Effector memory CD4-positive, alpha-beta T cell (primary cell): ENCODE measurements around the gene ESR1.
"Not testable (repeated sequence)": the region's sequence is repeated elsewhere in the genome, so short reads cannot be mapped to it uniquely, and the experiment has no call there.

Experiments used
- DNase-seq, 3 donors: peaks; one replicate each; pipeline ENCODE4 v3.0.0-alpha.2; 2020
- H3K27ac ChIP-seq: 2 replicates; pipeline ENCODE4 v1.7.0; 2013; ENCODE audit warnings: mild to moderate bottlenecking, low read length, moderate library complexity; ENCODE audit not compliant: insufficient read depth, poor library complexity, severe bottlenecking
- H3K27me3 ChIP-seq: replicated peaks from 2 replicates; pipeline ENCODE4 v1.7.0; 2013; ENCODE audit warnings: mild to moderate bottlenecking, low read length; ENCODE audit not compliant: insufficient read depth, control insufficient read depth, poor library complexity, severe bottlenecking
- H3K36me3 ChIP-seq: 2 replicates; pipeline ENCODE4 v1.7.0; 2013; ENCODE audit warnings: mild to moderate bottlenecking, low read length, moderate library complexity; ENCODE audit not compliant: control insufficient read depth, insufficient read depth
- H3K4me1 ChIP-seq: 2 replicates; pipeline ENCODE4 v1.7.0; 2013; ENCODE audit warnings: low read length, mild to moderate bottlenecking; ENCODE audit not compliant: control insufficient read depth, insufficient read depth, poor library complexity, severe bottlenecking
- H3K4me3 ChIP-seq: 2 replicates; pipeline ENCODE4 v1.7.0; 2013; ENCODE audit warnings: low read length, low read depth, mild to moderate bottlenecking; ENCODE audit not compliant: insufficient read depth, poor library complexity, severe bottlenecking
- H3K9me3 ChIP-seq: 2 replicates; pipeline ENCODE4 v1.7.0; 2013; ENCODE audit warnings: mild to moderate bottlenecking, low read length, moderate library complexity; ENCODE audit not compliant: control insufficient read depth

ESR1 gene

DNA sequence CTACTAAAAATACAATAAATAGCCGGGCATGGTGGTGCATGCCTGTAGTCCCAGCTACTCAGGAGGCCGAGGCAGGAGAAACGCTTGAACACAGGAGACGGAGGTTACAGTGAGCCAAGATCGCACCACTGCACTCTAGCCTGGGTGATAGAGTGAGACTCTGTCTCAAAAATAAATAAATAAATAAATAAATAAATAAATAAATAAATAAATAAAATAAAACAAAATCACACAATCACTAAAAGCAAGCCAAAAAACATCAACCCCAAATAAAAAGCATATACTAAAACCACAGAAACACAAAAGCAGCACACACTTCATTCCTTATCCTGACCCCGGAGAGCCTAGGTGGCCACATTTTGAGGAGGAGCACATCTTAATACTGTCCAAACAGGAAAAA, 330.9 kb downstream of the ESR1 start:
- H3K36me3 ChIP-seq = peaks cover 85% of the 10 kb centered on the region
- not testable (repeated sequence) for H3K4me1 ChIP-seq, H3K9me3 ChIP-seq, H3K27me3 ChIP-seq, H3K4me3 ChIP-seq, H3K27ac ChIP-seq, DNase-seq

GRCh38 chr6:152142105-152142504, 334.6 kb downstream of the ESR1 start:
- Histone ChIP-seq H3K36me3 (peaks cover 80% of the 10 kb centered on the region), H3K27ac (no peak overlapping the region), H3K4me1 (no peaks in the 10 kb centered on the region), H3K27me3 (no peaks in the 10 kb centered on the region), H3K9me3 (no peaks in the 10 kb centered on the region), H3K4me3 (no peak overlapping the region)
- DNase-seq = no peak

DNA sequence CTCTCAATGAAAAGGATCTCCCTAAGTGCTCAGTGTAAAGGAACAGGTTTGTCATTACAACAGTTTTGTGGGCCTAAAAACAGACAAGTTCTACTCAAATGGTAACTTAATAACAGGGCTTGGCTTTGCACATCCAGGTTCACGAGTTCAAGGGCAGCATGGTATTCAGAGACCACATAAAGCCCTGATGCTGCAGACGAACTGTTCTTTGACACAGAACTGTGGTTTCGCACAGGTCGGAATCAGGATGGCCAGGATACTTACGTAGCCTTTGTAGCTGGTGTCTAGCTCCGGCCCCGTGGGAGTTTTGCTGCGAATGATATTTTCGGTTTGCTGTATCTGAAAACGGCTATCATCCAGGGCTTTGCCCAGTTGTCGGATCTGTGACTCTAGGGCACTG, 335.9 kb downstream of the ESR1 start:
- H3K27ac ChIP-seq = no peak overlapping the region
- H3K27me3 ChIP-seq = no peaks in the 10 kb centered on the region
- no peak overlapping the region for H3K4me3 ChIP-seq
- DNase-seq = no peak
- H3K36me3 ChIP-seq = peaks cover 82% of the 10 kb centered on the region
- H3K4me1 ChIP-seq = no peaks in the 10 kb centered on the region
- H3K9me3 ChIP-seq = no peaks in the 10 kb centered on the region

- Histone ChIP-seq H3K4me1 (no peaks in the 10 kb centered on the region), H3K27me3 (no peaks in the 10 kb centered on the region), H3K27ac (no peak overlapping the region), H3K4me3 (no peak overlapping the region), H3K36me3 (peaks cover 86% of the 10 kb centered on the region), H3K9me3 (no peaks in the 10 kb centered on the region)
- no peak for DNase-seq
Measured at GRCh38 chr6:152146385-152146784, 338.9 kb downstream of the ESR1 start.

- H3K9me3 ChIP-seq = no peaks in the 10 kb centered on the region
- no peaks in the 10 kb centered on the region for H3K4me1 ChIP-seq
- no peak overlapping the region for H3K27ac ChIP-seq
- H3K36me3 ChIP-seq = peaks cover 89% of the 10 kb centered on the region
- H3K27me3 ChIP-seq = no peaks in the 10 kb centered on the region
- no peak for DNase-seq
- no peak overlapping the region for H3K4me3 ChIP-seq
Measured at GRCh38 chr6:152147269-152147668, 339.8 kb downstream of the ESR1 start.

GRCh38 chr6:152148412-152148811, 340.9 kb downstream of the ESR1 start:
- Histone ChIP-seq H3K27ac (no peak overlapping the region), H3K27me3 (no peaks in the 10 kb centered on the region), H3K4me1 (no peaks in the 10 kb centered on the region), H3K4me3 (no peak overlapping the region), H3K36me3 (peaks cover 88% of the 10 kb centered on the region), H3K9me3 (no peaks in the 10 kb centered on the region)
- no peak for DNase-seq

- no peak for DNase-seq
- peaks cover 88% of the 10 kb centered on the region for H3K36me3 ChIP-seq
- no peaks in the 10 kb centered on the region for H3K27me3 ChIP-seq
- no peaks in the 10 kb centered on the region for H3K4me1 ChIP-seq
- no peak overlapping the region for H3K27ac ChIP-seq
- no peaks in the 10 kb centered on the region for H3K9me3 ChIP-seq
- no peak overlapping the region for H3K4me3 ChIP-seq
Measured at GRCh38 chr6:152150196-152150595, 342.7 kb downstream of the ESR1 start.

DNA sequence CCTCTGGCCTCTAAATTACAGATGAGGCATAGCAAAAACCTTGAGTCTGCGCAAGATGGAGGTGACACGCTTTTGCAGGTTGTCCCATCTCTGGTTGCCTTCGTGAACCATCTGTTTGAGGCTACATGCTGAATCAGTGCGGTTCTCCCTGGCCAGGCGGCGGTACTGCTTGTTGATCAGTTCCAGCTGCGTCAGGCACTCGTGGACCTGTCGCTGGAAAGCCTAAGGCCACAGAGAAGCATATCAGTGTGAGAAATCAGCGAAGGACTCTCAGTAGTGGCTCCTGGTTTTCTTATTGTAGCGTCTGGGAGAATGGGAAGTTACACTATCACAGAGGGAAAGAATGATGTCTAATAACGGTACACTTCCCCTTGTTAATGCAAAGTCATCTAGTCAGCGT, 344.4 kb downstream of the ESR1 start:
- Histone ChIP-seq H3K9me3 (no peaks in the 10 kb centered on the region), H3K4me3 (no peak overlapping the region), H3K36me3 (peaks cover 93% of the 10 kb centered on the region), H3K4me1 (no peaks in the 10 kb centered on the region), H3K27me3 (no peaks in the 10 kb centered on the region), H3K27ac (no peak overlapping the region)
- DNase-seq = no peak

DNA sequence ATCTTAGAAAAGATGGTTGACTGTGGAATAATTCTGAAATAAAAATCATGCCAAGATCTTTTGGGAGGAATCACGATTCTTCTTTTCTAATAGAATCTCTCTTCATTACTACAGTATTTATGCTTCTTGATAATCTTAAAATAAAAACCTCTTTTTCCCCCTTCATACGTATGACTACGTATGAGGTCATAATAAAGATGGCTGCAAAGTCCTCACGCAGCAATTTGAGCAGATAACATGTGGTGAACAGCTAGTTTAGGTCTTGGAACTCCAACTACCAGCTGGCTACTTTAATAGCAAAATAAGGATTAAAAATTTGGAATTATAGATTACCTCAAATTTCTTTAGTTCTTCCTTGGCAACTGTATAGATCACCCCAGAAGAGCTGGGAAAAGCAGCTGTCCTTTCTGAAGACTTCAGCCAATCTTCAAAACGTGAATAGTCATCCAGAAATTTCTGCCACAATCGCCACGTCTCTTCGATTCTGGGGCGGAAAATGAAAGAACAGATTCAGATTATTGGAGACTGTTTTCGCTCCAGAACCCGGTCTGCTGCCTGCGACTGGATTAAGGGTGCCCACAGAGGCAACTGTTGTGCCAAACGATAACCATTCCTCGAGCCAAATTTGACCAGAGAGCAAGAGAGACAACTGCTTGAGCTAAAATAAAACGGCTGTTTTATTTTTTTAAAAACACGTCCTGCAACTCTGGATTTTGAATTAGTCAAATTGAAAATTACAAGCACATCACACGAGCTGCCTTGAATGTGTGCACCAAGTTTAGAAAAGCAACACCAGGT, 347.3 kb downstream of the ESR1 start:
- Histone ChIP-seq H3K27ac (no peak overlapping the region), H3K36me3 (peaks cover 65% of the 10 kb centered on the region)

GRCh38 chr6:152155792-152156191, 348.3 kb downstream of the ESR1 start:
- H3K36me3 ChIP-seq = peaks cover 61% of the 10 kb centered on the region
- no peak for DNase-seq
- H3K27ac ChIP-seq = no peak overlapping the region
- H3K27me3 ChIP-seq = no peaks in the 10 kb centered on the region
- no peaks in the 10 kb centered on the region for H3K9me3 ChIP-seq
- no peaks in the 10 kb centered on the region for H3K4me1 ChIP-seq
- no peak overlapping the region for H3K4me3 ChIP-seq

More for the DNA sequence above, 347.3 kb downstream of the ESR1 start:
- Histone ChIP-seq H3K9me3 (no peaks in the 10 kb centered on the region), H3K27me3 (no peaks in the 10 kb centered on the region), H3K4me1 (no peaks in the 10 kb centered on the region), H3K4me3 (no peak overlapping the region)
- no peak for DNase-seq
